Activated naive CD8-positive, alpha-beta T cell treated with anti-CD3 and anti-CD28 coated beads, Interleukin-2, amount 50 U/mL, for 16 hours (primary cell): ENCODE results near the gene ATXN10.

Source experiments
- DNase-seq: peaks from one replicate; pipeline ENCODE4 v3.0.0-alpha.2; 2020; ENCODE audit warnings: low read depth, low spot score

The ATXN10 gene

DNA sequence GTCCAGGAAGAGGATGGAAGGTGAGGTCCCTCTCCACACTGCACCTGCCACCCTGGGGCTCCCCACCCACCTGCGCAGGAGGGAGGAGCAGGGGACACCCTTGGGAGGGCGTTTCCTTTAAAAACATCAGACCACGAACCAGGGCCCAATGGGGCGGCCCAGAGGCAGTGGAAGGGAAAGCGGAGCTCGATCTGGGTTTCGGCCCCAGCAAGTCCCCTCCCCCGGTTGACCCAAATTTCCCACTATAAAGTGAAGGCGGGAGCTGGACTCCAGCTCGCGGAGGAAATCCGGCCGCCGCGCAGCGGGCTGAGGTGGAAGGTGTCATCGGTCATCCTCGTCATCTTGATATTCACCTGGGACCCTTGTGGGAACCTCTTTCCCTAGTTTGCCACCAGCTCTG, 206.0 kb downstream of the ATXN10 start:
- DNase-seq = no peak

DNA sequence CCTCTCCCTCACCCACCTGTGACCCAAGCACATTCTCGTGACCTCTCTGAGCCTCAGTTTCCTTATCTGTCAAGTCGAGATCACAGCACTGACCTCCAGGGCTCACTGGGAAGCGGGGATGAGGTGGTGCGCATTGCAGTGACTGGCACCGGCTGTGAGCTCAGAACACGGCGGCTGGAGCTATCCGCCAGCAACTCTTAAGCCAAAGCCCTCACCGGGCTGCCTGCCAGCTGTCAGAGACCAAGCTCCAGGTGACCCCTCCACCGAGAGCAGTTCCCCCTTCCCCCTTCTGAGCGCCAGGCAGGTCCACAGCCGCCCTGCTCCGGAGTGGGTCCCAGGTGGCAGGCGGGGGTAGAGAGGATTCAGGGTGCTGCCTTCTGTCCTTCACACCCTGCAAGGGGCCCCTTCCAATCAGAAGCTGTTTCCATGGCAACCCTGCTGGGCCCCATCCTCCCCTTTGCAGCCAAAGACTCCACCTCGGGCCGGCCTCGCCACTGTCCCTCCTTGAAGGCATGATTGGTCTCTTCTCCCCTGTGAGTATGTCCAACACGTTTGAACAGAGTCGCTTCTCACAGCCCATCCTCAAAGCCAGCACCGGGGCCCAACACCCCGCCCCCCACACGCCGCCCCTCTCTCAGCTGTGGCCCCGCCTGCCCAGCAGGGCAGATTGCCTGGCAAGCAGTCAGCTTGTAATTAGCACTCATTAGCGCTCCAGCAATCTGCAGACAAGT, 206.6 kb downstream of the ATXN10 start:
- no peak for DNase-seq

DNA sequence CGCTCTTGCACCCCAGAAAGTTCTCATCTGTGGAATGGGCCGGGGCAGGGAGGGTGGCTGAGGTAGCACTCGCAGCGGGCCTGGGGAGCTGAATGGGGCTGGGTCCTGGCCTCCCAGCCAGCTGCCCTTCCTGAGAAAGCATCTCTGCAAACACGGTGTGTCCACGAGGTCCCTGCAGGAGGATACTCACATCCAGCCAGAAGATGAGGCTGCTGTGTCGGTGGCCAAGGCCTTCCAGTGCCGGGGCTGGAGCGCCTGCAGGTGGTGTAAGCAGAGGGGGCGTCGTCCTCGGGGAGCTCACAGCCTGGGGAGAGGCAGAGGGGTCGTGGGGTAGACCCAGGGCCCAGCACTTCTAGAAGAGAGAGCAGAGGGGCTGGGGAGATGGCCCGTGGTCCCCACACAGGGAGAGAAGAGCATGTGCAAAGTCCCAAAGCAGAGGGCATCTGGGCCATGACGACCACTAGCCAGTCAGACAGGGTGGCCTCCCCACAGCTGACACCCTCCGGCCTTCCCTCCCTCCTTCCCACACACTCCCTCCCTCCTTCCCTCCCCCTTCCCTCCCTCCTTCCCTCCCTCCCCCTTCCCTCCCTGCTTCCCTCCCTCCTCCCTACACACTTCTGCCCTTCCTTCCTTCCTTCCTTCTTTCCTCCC, 207.4 kb downstream of the ATXN10 start:
- DNase-seq = no peak

DNA sequence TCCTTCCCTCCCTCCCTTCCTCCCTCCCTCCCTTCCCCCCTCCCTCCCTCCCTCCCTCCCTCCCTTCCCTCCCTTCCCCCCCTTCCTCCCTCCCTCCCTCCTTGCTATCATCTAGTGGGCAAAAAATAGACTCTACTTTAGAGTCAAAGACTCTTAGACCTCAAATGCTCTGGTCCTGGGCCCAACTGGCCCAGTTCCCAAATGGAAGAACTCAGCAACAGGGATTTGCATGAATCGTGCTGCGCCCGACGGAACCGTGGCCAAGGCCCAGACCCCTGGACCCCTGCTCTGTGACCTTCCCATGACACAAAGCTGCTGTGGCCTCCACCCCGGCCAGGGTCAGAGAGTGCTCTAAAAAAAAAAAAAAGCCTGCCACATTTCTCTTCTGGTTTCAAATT, 207.9 kb downstream of the ATXN10 start:
- DNase-seq = no peak

DNA sequence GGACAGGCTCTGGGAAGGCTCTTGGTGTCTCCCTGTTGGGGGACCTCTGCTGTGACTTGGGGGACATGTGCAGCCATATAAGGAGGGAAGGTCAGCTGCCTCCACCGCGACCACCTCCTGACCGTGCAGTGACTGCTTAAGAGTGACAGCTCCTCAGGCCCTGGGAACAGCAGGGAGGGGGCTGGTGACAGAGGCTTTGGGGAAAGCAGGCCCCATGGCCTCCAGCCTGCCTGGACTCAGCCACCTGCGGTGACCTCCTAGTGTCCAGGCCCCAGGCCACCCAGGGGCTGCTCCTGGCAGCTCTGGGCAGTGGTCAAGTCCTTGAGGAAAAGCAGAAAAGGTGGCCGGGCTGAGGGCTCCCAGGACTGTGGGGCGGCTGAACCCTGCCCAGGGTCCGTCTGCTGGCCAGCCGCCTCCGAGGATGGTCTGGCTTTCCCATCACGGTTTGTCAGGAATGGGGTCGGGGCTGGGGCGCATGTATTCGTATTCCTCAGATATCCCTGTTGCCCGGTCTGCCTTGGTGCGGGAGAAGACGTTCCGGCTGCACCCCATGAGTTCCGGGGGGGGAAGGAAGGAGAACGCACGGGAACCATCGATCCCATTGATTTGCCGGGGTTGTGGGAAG, 208.6 kb downstream of the ATXN10 start:
- no peak for DNase-seq

DNA sequence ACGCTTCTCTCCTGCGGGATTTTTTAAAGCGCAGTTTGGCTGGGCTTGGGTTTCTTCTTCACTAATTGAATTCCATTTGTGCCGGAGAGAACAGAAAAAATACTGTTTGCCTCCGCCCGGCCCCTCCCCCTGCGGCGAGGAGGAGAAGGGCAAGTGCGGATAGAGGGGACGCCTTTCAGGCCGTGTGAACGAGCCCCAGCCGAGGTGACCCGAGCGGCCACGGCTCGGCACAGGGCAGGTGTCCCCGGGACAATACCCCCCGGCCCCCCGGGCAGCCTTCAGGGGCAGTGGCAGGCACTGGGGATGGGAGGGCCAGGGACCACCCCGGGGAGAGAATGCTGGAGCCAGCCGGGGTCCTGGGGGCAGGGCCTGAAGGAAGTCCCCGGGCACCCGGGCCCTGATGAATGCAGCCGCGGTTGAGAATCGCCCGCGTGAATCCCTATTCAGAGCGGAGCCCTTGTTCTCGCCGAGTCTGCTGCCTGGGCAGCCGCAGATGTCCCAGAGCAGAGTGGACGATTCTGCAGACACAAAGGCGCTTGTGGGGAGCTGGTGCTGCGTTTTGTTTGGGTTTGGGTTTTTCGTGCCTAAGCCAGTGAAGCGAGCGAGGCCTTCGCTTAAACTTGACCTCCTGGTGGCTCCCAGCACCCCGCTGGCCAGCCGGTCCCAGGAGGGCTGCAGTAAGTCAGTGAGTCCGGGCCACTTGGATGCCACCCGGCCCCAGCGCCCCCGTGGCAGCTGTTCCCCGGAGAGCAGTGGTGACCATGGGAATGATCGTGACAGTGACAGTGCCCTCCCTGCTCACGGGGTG, 209.3 kb downstream of the ATXN10 start:
- no peak for DNase-seq

DNA sequence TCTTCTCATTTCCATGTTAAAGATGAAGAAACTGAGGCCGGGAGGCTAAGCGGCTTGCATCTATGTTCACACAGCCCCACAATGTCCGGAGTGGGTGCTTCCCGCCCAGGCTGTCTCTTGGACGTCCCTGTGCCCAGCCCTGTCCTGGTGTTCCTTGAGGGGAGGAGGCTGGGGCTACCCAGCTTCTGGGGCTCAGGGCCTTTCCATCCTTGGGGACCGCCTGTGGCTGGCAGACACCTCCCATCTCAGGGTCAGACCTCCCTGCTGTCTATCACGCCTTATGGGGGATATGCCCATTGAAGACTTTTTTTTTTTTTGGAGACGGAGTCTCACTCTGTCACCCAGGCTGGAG, 209.9 kb downstream of the ATXN10 start:
- DNase-seq = no peak

DNA sequence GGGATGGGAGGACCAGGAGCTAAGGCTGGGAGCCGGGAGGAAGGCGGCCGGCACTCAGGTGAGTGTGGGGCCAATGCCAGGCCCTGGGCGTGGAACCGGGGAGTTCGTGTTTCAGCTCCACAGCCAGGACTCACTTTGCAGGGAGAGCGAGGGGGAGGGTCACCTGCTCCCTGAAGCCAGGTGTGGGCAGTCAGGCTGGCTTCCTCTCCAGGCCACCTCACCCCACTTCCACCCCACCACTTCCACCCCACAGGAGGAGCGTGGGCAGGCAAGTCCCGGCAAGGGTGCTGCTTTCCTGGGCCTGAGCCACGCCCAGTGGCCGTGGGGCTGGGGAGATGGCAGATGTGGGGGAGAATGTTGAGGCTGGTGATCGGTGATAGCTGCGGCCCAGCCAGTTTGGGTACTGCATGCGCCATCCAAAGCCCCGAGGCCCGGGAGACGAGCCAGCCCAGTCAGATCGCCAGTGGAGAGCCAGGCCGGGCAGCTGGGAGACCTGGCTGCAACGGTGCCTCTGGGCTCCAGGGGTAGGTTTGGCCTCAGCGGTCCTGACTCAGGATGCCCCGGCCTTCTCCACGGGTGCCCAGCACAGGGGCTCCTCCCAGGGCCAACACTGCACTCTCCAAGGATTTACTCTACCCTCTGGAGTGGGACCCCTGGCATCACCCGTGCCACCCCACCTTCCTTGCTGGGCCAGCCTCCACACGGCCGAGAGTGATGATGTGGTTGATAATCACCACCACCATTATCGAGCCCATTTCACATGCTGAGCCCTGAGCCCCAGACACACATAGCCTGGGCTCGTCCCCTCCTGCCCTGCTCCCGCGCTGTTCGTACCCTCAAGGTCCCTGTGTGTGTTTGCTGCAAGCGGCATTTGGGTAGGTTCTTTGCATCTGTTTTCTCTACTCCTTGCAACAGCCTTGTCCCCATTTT, 211.5 kb downstream of the ATXN10 start:
- no peak for DNase-seq

DNA sequence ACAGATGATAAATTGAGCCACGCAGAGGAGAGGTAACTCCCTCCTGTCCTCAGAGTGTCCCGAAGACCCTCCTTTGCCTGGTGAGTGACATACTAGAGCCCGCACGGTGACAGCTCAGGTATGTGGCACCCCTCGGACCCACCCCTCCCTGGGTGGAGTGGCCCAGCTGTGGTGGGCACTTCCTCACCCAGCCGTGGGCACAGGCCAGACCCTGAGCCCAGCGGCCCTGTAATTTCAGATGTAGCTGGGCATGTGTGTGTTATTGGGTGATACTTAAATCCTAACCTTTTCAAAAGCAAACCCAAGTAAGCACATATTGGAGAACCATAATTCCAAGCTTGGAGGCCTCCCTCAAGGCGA, 212.2 kb downstream of the ATXN10 start:
- DNase-seq = no peak

DNA sequence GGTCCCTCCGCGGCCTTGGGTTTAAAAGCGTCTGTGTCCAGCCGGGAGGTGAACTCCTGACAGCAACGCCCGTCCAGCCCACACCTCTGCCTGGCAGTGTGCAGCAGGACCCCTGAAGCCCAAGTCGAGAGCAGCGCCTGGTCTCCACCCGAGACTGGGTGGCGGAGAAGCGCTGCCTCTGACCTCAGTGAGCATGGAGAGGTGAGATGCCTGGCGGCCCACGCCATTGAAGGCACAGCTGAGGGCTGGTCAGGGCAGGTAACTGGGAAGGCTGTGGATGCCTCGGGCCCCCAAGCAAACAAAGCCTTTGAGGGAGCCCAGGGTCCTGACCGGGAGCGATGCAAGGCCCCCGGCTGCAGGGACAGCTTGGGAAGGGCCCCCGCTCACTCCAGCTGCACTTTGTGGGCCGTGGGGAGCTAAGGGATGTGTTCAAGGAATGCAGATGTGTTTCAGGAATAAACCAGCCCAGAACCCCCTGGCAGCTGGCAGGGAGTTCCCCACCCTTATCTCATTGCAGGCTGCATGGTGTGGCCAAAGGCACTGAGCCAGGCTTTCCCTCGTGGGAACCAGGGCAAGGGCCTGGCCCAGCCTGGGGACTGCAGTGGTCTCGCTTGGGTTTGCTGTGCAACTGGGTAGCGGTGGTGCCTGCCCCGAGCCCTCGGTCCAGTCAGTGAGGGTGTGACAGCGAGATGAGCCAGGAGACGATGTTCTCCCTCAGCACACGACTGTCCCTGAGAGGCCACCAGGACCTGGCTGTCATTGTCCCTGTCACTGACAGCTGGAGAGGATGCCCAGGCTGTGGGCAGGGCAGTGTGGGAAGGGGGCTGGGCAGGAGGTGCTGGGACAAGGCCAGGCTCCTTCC, 212.8 kb downstream of the ATXN10 start:
- no peak for DNase-seq

DNA sequence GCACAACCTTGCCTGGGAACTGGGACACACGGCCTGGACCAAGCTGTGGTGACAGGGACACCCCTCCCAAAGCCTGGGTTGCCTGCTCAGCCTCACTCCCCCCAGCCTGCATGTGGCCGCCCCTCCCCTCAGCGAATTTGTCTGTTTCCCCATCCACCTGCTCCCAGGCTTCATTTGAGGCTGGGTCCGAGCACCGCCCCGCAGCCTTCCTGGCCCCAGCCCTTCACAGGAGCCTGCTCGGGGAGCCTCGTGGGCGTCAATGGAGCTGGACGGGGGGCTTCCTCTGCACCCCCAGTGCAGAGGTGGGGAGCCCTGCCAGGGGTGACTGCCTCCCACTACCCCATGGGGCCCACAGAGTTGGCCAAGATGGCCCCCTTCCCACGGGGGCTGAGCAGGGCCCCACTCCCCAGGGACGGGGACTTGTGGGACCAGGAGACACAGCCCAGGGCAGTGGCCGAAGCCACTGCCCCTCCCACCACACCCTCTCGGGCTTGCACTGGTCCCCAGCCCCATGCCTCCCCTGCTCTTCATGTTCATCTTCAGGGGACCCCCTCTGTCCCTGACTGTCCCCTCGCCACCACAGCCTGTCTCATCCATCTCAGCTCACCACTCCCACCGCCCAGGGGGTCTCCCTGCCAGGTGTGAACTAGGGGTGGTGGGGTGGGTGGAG, 213.7 kb downstream of the ATXN10 start:
- DNase-seq = no peak

DNA sequence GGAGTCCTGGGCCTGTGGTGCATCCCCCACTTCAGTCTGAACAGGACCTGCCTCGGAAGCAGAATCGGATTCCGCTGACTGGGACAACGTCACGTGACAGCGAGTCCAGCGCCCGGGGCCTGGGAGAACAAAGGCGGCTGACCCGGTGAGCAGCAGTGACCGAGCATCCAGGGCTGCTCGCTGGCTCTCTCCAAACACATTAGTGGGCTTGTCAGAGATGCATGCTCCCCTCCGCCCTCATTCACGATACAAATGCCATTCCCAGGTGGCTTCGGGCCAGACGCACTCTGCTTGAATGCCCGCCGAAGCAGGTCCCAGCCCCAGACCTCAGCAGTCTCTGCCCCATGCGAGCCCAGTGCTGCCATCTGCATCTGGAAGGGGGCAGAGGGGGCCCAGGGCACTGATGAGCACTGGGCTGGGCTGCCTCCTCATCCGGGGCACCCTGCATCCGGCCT, 214.3 kb downstream of the ATXN10 start:
- DNase-seq = no peak

DNA sequence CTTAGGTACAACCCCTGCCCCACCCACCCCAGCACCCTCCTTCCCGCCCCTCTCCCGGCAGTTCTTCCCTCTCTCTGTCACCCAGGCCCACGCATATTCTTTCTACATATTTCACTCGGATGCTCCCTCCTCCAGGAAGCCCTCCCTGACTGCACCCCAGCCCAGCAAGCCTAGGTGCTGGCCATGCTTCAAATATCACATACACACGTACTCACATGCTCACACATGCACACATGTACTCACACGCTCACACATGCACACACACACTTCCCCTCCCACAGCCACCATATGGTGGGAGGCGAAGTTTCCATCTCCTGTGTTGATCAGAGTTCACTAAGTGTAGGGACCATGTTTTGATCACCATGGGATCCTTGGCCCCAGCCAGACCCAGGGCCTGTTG, 214.9 kb downstream of the ATXN10 start:
- no peak for DNase-seq

DNA sequence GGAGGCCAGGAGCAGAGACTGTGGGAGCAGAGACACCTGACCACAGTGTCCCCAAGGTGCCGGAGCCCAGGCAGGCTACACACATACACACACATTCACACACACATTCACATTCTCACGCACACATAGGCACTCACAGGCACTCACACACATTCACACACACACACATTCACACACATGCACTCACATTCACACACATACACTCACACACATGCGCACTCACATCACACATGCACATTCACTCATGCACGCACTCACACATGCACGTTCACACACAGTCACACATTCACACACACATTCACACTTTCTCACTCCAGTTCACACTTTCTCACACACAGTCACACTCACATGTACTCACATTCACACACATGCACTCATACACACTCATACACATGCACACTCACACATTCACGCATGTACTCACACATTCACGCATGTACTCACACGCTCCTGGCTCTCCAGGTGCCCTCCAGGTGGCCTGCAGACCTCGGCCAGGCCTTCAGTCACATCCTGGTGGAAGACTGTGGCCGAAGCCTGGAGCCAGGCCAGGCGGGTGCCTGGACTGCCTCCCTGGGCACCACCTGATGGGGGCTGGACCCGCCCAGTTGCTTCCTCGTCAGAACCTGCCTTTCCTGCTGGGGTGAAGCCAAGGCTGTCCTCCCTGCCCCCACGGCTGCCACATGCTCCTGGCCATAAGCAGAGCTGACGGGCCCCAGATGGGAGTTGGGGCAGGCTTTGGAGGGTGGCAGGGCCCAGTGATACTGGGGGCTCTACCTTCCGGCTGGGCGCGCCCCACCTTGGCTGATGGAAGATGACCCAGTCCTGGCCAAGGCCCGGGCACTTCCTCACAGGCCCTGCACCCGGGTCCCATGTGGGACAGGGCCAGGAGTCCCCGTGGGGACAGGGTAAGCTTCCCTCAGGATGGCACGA, 215.8 kb downstream of the ATXN10 start:
- no peak for DNase-seq

DNA sequence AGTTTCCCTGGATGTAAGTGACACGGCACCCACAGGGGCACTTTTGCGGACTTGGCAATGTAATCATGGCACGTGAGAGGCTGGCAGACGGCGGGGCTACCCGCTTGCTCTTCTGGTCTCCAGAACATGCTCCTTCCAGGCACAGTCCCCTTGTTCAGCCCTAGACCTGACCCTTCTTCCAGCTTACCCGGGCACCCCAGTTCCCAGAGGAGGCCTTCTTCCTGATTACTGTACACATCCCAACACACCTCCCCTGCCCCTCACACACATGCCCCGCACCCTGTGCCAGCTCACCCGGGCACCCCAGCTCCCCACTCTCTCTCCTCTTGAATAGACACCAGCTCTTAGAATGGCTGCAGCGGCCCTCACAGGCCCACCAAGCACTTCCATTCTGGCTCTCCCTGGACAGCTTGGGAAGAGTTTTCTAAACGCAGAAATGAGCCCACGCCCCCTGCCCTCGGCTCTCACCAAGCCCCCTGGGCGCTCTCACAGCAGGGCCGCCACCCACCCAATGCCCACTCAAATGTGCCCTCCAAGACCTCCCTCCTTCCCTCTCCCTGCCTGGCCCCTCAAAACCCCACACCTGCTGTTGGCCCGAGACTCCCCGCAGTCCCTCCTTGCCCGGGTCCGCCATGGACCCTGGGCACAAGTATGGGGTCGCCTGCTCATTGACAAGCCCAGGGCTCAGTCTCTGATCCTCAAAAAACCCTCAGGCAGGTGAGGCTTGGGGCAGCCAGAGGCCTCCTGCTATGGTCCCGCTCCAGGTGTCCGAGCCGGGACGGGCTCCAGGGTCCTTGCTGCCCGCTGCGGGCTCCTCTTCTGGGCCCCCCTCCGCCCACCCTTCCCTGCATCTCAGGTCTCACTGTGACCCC, 216.8 kb downstream of the ATXN10 start:
- no peak for DNase-seq

DNA sequence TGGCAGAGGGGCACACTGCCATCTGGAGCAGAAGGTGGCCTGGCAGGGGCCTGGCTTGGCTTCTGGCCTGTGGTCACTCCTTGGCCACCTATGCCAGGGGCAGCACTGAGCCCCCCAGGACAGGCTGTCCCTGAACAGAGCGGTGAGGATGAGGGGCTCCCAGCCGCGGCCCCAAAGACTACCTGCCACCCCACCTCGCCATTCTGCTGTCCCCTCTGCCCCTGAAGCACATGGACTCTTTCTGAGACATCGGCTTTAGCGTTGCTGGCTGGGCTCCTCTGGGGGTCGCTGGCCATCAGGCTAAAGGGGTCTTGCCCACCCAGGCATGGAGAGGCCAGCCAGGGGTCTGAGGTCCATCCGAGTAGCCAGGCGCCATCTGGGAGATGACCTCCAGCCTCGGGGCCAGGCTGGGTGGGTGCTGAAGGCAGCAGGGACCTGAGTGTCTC, 217.5 kb downstream of the ATXN10 start:
- no peak for DNase-seq

DNA sequence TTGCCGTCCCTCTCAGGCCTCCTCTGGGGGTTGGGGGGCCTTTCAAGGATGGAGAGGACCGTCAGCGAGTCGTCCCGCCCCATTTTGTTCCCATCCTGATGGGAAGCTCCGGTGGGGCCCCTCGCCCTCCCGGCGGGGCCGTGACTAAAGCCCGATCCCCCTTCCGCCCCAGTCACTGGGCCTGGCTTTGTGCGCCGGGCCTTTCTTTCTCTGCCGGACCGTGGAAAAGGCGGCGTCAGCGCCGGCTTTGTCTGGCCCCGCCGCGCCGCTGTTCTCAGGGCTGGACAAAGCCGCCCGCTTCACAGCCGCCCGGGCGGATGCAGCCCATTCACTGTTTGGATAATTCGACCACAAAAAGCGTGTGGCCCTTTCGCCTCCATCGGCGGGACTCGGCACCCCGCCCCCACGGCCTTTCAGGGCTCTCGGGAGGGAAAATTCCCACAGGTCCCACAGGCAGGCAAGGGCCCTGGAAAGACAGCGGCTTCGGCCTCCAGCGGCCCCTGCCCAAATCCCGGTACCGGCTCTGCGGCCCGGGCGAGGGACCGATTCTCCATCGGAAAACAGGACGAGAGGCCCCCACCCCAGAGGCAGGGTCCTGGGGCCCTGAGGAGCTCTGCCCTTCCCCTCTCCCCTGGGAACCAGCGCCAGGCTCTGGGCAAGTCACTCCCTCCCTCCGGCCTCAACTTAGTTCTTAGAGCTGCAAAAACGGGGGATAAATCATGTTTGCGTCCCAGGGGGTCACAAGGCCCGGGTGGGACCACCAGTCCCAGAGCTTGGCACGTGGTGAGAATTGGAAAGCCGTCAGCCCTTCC, 218.1 kb downstream of the ATXN10 start:
- DNase-seq = no peak
